T-helper 17 cell (primary cell): ENCODE data around the gene SMAD9. TPM values are rescaled to one million over a fixed set of nuclear protein-coding genes. Genes with fewer than 3 reads are reported as not detected.

Experiments used
- ATAC-seq: fragments of 150-1000 bp; cut with Tn5 transposase; 2 replicates; pipeline ENCODE4 v1.10.0; 2021; ENCODE audit warnings: mild to moderate bottlenecking, moderate library complexity
- DNase-seq, 3 donors: peaks; one replicate each; pipeline versions ENCODE4 v3.0.0 to v3.0.0-alpha.2; 2020 to 2021
- H3K9me3 ChIP-seq: one replicate; pipeline ENCODE4 v1.7.0; 2013; ENCODE audit warnings: low read length, mild to moderate bottlenecking; ENCODE audit not compliant: control insufficient read depth, poor library complexity, severe bottlenecking
- H3K27ac Mint-ChIP-seq: one replicate; pipeline ENCODE4 v1.8.0; 2022; ENCODE audit warnings: mild to moderate bottlenecking, moderate library complexity, mixed read lengths
- H3K27me3 Mint-ChIP-seq: one replicate; pipeline ENCODE4 v1.8.0; 2022; ENCODE audit warnings: mixed read lengths
- H3K36me3 Mint-ChIP-seq: one replicate; pipeline ENCODE4 v1.8.0; 2022; ENCODE audit warnings: low read depth, mixed read lengths
- H3K4me1 Mint-ChIP-seq: one replicate; pipeline ENCODE4 v1.8.0; 2022; ENCODE audit warnings: mild to moderate bottlenecking, mixed read lengths
- H3K4me3 Mint-ChIP-seq: one replicate; pipeline ENCODE4 v1.8.0; 2022; ENCODE audit warnings: mild to moderate bottlenecking, moderate library complexity, mixed read lengths
- total RNA-seq, 4 donors: library from RNA in 2 of 4; stranded (reverse) in 2 of 4; gene quantifications; one replicate each; pipeline ENCODE4 v1.2.3 and lab custom pipeline; 2022 to 2026

The SMAD9 gene
- total RNA-seq, 2 donors from 2014 or later = not detected

DNA sequence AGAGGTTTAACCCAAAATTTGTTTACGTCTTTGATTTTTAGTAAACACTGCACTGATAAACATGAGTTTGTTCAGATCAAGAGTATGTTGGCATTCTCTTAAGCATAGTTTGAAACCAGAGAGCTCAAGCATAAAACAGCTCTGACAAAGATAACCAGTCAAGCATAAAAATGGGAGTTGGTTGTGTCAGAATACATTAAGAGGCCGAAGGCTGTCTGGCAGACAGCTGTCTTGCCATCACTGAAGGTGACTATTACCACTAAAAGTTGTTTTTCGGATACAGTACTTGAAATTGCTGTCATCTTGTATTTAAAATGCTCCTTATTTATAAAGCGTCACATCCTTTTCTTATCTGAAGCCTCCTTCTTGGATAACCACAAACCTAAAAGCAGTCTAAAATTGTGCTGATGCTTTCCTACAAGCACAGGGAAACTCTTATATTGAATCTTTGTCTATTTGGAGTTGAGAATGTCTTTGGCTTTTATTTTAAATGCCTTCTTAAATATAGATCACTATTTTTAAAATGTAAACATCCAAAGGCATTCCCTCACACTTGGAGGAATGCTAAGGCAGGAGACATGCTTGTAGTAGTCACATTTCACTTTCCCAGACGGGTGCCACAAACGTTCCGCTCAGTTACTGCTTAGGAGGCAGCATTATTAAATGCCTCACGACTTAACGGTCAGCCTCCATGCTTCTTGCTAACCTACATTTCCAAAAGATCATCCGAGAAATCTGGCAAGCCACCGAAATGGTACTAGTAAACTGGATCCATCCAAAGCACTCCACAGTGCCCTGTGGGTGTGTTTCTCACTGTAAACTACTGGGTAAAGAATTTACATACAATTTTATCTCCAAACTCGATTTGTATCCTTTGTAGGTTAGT, 1.5 kb downstream of the SMAD9 start:
- Mint-ChIP-seq H3K27ac (no peak overlapping the region), H3K4me3 (peak overlapping the region; percentile 58), H3K4me1 (peaks cover 8% of the 10 kb centered on the region), H3K27me3 (peaks cover 73% of the 10 kb centered on the region), H3K36me3 (no peaks in the 10 kb centered on the region)
- DNase-seq (no peak), ATAC-seq (no peak)
- no peaks in the 10 kb centered on the region for H3K9me3 ChIP-seq

DNA sequence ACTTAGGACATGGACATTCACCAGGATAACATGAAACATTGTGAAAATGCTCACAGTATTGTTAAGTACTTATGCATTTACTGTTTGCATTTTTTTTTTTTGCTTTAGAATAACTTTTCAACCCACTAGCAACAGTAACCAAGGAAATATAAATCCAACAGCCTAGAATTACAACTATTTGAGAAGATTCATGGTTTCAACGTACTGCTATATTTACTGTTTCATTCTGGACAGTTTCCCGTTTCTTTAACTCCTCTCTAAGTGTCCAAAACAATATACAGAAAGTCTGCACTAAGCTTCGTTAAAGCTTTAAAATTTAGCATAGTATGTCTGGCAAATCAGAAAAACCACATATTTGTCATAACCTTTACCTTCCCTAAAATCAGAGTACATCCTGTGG, 2.7 kb downstream of the SMAD9 start:
- H3K9me3 ChIP-seq = no peaks in the 10 kb centered on the region

DNA sequence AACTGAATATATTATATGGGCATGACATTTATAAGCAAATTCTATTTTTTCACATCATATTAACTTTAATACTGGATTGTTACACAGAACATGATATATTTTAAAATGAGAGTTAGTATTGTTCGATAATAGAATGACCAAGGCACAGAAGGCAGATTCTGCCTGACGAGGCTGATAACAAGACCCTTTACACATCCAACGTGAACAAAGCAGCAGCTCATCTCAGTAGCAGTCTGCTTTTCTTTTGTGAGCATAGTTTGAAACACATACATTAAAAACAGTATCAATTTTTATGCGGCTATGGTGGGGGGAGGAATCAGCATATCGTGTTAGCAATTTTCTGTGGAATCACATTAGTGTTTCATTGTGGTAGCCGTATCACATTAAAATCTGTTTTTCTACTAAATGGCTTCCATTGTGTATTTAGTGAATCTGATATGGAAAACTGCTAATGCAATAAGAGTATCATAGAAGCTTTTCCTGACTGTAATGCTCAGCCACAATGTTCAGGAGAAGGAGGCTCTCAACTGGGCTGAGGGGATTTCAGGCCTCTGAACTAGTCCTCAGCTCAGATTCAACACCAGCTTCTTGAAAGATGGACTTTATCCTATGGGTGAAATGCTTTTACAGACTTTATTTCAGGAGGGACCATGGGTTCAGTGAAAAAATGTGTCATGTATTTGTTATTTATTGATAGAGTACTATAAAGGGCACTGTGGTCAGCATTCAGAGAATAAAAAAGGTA, 4.0 kb downstream of the SMAD9 start:
- DNase-seq (no peak), ATAC-seq (no peak)
- Mint-ChIP-seq H3K4me3 (no peak overlapping the region), H3K36me3 (no peaks in the 10 kb centered on the region), H3K27me3 (peaks cover 72% of the 10 kb centered on the region), H3K4me1 (peaks cover 8% of the 10 kb centered on the region), H3K27ac (no peak overlapping the region)
- no peaks in the 10 kb centered on the region for H3K9me3 ChIP-seq

More for the DNA sequence above, 2.7 kb downstream of the SMAD9 start:
- H3K4me3 Mint-ChIP-seq = no peak overlapping the region
- H3K27me3 Mint-ChIP-seq = peaks cover 77% of the 10 kb centered on the region
- H3K36me3 Mint-ChIP-seq = no peaks in the 10 kb centered on the region
- H3K4me1 Mint-ChIP-seq = peaks cover 8% of the 10 kb centered on the region
- DNase-seq (no peak), ATAC-seq (no peak)
- H3K27ac Mint-ChIP-seq = no peak overlapping the region

GRCh38 chr13:36915106-36915505, 4.9 kb downstream of the SMAD9 start:
- no peak for DNase-seq
- H3K9me3 ChIP-seq = no peaks in the 10 kb centered on the region
- ATAC-seq = no peak
- H3K4me3 Mint-ChIP-seq = no peak overlapping the region
- H3K27me3 Mint-ChIP-seq = peaks cover 71% of the 10 kb centered on the region
- H3K4me1 Mint-ChIP-seq = peaks cover 10% of the 10 kb centered on the region
- no peaks in the 10 kb centered on the region for H3K36me3 Mint-ChIP-seq
- H3K27ac Mint-ChIP-seq = no peak overlapping the region

- Mint-ChIP-seq H3K27ac (no peak overlapping the region), H3K4me1 (peaks cover 10% of the 10 kb centered on the region), H3K4me3 (no peak overlapping the region), H3K36me3 (no peaks in the 10 kb centered on the region), H3K27me3 (peaks cover 71% of the 10 kb centered on the region)
- no peaks in the 10 kb centered on the region for H3K9me3 ChIP-seq
- no peak for ATAC-seq
- no peak for DNase-seq
Measured at GRCh38 chr13:36914648-36915047, 5.4 kb downstream of the SMAD9 start.

DNA sequence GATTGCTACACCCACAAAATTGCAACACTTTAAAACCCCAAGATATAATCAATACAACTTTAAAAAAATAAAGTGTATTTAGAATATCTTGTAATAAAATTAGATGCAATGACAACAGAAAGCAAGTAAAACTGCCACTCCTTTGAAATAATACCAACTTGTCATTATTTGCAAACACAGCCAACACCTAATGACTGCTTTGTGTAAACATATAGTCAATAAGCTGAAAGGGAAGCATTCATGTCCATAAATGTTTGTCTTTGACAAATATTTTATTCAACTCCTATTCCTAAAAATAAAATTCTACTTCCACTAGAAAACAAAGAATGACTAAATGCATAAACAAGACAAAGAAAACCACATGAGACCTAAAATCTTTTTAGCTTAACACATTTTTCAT, 6.6 kb downstream of the SMAD9 start:
- Mint-ChIP-seq H3K27me3 (peaks cover 63% of the 10 kb centered on the region), H3K4me3 (no peak overlapping the region)
- no peak for ATAC-seq

GRCh38 chr13:36912973-36913372, 7.1 kb downstream of the SMAD9 start:
- Mint-ChIP-seq H3K27ac (no peak overlapping the region), H3K4me3 (no peak overlapping the region), H3K36me3 (no peaks in the 10 kb centered on the region), H3K4me1 (peaks cover 5% of the 10 kb centered on the region), H3K27me3 (peaks cover 58% of the 10 kb centered on the region)
- H3K9me3 ChIP-seq = no peaks in the 10 kb centered on the region
- no peak for ATAC-seq
- no peak for DNase-seq

More for the DNA sequence above, 6.6 kb downstream of the SMAD9 start:
- H3K9me3 ChIP-seq = no peaks in the 10 kb centered on the region
- Mint-ChIP-seq H3K27ac (no peak overlapping the region), H3K4me1 (peaks cover 5% of the 10 kb centered on the region), H3K36me3 (no peaks in the 10 kb centered on the region)
- DNase-seq = no peak

- DNase-seq (no peak), ATAC-seq (no peak)
- Mint-ChIP-seq H3K27me3 (peaks cover 53% of the 10 kb centered on the region), H3K4me1 (peaks cover 5% of the 10 kb centered on the region), H3K4me3 (no peak overlapping the region), H3K27ac (no peak overlapping the region), H3K36me3 (no peaks in the 10 kb centered on the region)
- no peaks in the 10 kb centered on the region for H3K9me3 ChIP-seq
Measured at GRCh38 chr13:36912369-36912768, 7.7 kb downstream of the SMAD9 start.

GRCh38 chr13:36910545-36910944, 9.5 kb downstream of the SMAD9 start:
- Mint-ChIP-seq H3K27ac (no peak overlapping the region), H3K36me3 (no peaks in the 10 kb centered on the region), H3K4me3 (no peak overlapping the region), H3K4me1 (peaks cover 2% of the 10 kb centered on the region), H3K27me3 (peaks cover 35% of the 10 kb centered on the region)
- H3K9me3 ChIP-seq = no peaks in the 10 kb centered on the region
- ATAC-seq = no peak
- no peak for DNase-seq

DNA sequence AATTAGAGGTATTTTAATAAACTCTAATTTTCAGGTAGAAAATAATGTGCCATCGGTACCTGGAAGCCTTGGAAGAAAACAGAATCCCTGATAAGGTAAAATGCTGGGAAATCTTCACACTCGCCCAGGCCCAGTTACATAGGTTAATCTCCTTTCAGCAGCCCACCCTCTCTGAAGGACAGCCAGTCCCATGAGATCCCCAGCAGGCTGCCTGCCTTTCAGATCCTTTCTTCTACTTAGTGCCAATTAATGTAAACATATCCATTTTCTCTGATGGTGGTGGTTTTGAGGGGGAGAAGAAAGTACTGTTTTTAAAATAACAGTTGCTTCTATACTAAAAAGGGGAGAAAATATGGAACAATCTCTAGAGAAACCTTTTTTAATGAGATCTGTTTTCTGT, 12.2 kb downstream of the SMAD9 start:
- Mint-ChIP-seq H3K27me3 (peaks cover 27% of the 10 kb centered on the region), H3K27ac (no peak overlapping the region), H3K4me1 (peaks cover 2% of the 10 kb centered on the region), H3K36me3 (no peaks in the 10 kb centered on the region), H3K4me3 (no peak overlapping the region)
- DNase-seq (no peak), ATAC-seq (no peak)
- no peaks in the 10 kb centered on the region for H3K9me3 ChIP-seq

DNA sequence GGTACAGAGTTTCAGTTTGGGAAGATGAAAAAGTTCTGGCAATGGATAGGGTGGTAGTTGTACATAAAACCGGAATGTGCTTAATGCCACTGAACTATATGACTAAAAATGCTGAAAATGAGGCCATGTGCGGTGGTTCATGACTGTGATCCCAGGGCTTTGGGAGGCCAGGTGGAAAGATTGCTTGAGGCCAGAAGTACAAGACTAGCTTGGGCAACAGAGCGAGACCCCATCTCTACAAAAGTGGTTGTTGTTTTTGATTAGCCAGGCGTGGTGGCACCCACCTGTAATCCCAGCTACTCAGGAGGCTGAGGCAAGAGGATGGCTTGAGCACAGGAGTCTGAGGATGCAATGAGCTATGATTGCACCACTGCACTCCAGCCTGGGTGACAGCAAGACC, 12.8 kb downstream of the SMAD9 start:
- Mint-ChIP-seq H3K4me3 (no peak overlapping the region), H3K36me3 (no peaks in the 10 kb centered on the region), H3K27me3 (peaks cover 23% of the 10 kb centered on the region), H3K27ac (no peak overlapping the region), H3K4me1 (peaks cover 2% of the 10 kb centered on the region)
- H3K9me3 ChIP-seq = no peaks in the 10 kb centered on the region
- ATAC-seq (no peak), DNase-seq (no peak)

DNA sequence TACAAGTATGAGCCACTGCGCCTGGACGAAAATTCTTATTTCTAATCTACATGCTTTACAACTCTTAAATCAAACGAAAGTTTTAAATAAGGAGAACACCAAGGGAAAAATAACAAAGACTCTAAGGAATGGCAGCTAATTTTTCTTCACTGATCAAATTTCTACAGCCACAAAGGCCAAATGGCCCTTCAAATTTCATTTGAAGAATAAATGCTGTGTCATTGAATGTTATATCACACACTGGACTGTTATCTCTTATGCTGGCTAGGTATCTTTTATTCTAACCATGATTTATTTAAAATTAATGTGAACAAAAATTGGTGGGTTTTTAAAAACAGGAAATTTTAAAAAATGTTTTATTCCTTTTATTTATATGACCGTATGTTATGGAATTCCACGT, 14.1 kb downstream of the SMAD9 start:
- ATAC-seq (no peak), DNase-seq (no peak)
- no peaks in the 10 kb centered on the region for H3K9me3 ChIP-seq
- H3K4me1 Mint-ChIP-seq = peaks cover 2% of the 10 kb centered on the region
- H3K27me3 Mint-ChIP-seq = peaks cover 31% of the 10 kb centered on the region
- H3K4me3 Mint-ChIP-seq = no peak overlapping the region
- H3K27ac Mint-ChIP-seq = no peak overlapping the region
- H3K36me3 Mint-ChIP-seq = no peaks in the 10 kb centered on the region

DNA sequence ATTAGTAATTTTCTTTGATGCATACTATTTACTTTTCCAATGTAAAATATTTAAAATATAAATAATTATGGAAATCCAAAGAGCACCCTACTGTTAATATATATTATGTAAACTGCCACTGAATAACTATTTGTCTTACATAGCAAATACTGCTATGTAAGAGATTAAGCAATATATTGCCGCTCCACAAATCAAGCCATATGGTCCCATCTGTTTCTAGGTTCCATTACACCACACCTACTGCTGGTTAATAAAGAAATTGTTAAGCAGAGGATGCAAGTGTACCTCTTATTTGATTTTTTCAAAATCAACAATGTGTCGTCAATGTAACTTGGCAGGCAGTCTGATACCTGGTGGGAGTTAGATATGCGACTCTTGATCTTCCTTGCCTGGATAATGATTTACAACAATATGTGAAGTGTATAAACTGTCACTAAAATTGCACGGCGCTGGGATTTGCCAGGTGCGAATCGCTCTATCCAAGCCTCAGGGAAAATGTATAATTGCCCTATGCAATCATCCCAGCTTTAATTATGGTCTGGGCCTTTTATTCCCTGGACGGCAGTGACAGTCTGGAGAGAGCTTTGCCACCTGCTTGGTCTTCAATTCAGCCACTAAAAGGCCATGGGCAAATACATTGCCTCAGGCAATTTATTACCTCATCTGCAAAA, 16.0 kb downstream of the SMAD9 start:
- Mint-ChIP-seq H3K36me3 (no peaks in the 10 kb centered on the region), H3K27me3 (peaks cover 27% of the 10 kb centered on the region), H3K4me1 (no peaks in the 10 kb centered on the region), H3K4me3 (no peak overlapping the region), H3K27ac (no peak overlapping the region)
- DNase-seq (no peak), ATAC-seq (no peak)
- no peaks in the 10 kb centered on the region for H3K9me3 ChIP-seq
